H9 (cell line): Measurements from ENCODE around the gene DCUN1D2. TPM values are rescaled to one million over a fixed set of nuclear protein-coding genes. Genes with fewer than 3 reads are reported as not detected.

ENCODE experiments used
- DNase-seq: peaks from one replicate; pipeline ENCODE4 v3.0.0-alpha.2; 2017
- H2AFZ ChIP-seq: one replicate; pipeline ENCODE4 v1.6.1; 2013; ENCODE audit warnings: mild to moderate bottlenecking, low read length, control low read depth, moderate library complexity
- H2AK5ac ChIP-seq: 2 replicates; pipeline ENCODE4 v1.6.1; 2013; ENCODE audit warnings: low read length, control low read depth, mixed read lengths; ENCODE audit not compliant: insufficient read length
- H2BK120ac ChIP-seq: one replicate; pipeline ENCODE4 v1.6.1; 2013; ENCODE audit warnings: low read depth, mild to moderate bottlenecking, low read length, control low read depth, inconsistent platforms; ENCODE audit not compliant: poor library complexity, severe bottlenecking
- H2BK12ac ChIP-seq: 2 replicates; pipeline ENCODE4 v1.6.1; 2013; ENCODE audit warnings: low read length, control low read depth, mixed read lengths, low read depth; ENCODE audit not compliant: insufficient read length
- H2BK15ac ChIP-seq: 2 replicates; pipeline ENCODE4 v1.6.1; 2013; ENCODE audit warnings: low read depth, low read length, control low read depth
- H2BK20ac ChIP-seq: one replicate; pipeline ENCODE4 v1.6.1; 2013; ENCODE audit warnings: low read depth, mild to moderate bottlenecking, low read length, control low read depth, inconsistent platforms; ENCODE audit not compliant: poor library complexity, severe bottlenecking
- H2BK5ac ChIP-seq: 2 replicates; pipeline ENCODE4 v1.6.1; 2013; ENCODE audit warnings: low read length, control low read depth, mixed read lengths; ENCODE audit not compliant: insufficient read length
- H3K14ac ChIP-seq: 2 replicates; pipeline ENCODE4 v1.6.1; 2013; ENCODE audit warnings: low read length, control low read depth; ENCODE audit not compliant: insufficient read depth
- H3K18ac ChIP-seq: 2 replicates; pipeline ENCODE4 v1.6.1; 2013; ENCODE audit warnings: low read depth, mild to moderate bottlenecking, mixed read lengths, low read length, control low read depth; ENCODE audit not compliant: insufficient read length
- H3K23ac ChIP-seq: 2 replicates; pipeline ENCODE4 v1.6.1; 2013; ENCODE audit warnings: low read length, control low read depth, mixed read lengths, low read depth; ENCODE audit not compliant: insufficient read length
- H3K23me2 ChIP-seq: 2 replicates; pipeline ENCODE4 v1.6.1; 2013; ENCODE audit warnings: low read depth, mild to moderate bottlenecking, mixed read lengths, low read length, control low read depth; ENCODE audit not compliant: insufficient read length, poor library complexity, severe bottlenecking
- H3K27ac ChIP-seq: 2 replicates; pipeline ENCODE4 v1.5.1; 2013; ENCODE audit warnings: low read length, control low read depth, mixed read lengths, low read depth; ENCODE audit not compliant: insufficient read length
- H3K27me3 ChIP-seq: 2 replicates; pipeline ENCODE4 v1.6.1; 2013; ENCODE audit warnings: low read length, control low read depth, inconsistent platforms; ENCODE audit not compliant: insufficient read depth
- H3K4ac ChIP-seq: 2 replicates; pipeline ENCODE4 v1.6.1; 2013; ENCODE audit warnings: low read depth, mild to moderate bottlenecking, control low read depth, inconsistent platforms, low read length, moderate library complexity
- H3K4me1 ChIP-seq: 2 replicates; pipeline ENCODE4 v1.6.1; 2013; ENCODE audit warnings: low read length, control low read depth, inconsistent platforms; ENCODE audit not compliant: insufficient read depth
- H3K4me2 ChIP-seq: 2 replicates; pipeline ENCODE4 v1.6.1; 2013; ENCODE audit warnings: low read length, control low read depth, mixed read lengths; ENCODE audit not compliant: insufficient read length, insufficient read depth
- H3K56ac ChIP-seq: 2 replicates; pipeline ENCODE4 v1.6.1; 2013; ENCODE audit warnings: low read depth, mild to moderate bottlenecking, mixed read lengths, low read length, control low read depth; ENCODE audit not compliant: insufficient read length
- H3K79me1 ChIP-seq: 2 replicates; pipeline ENCODE4 v1.6.1; 2013; ENCODE audit warnings: low read depth, mild to moderate bottlenecking, moderate library complexity, low read length, control low read depth, inconsistent platforms; ENCODE audit not compliant: insufficient read depth, poor library complexity, severe bottlenecking
- H3K79me2 ChIP-seq: 2 replicates; pipeline ENCODE4 v1.6.1; 2013; ENCODE audit warnings: low read length, control low read depth, inconsistent platforms; ENCODE audit not compliant: insufficient read depth
- H3K9ac ChIP-seq: 2 replicates; pipeline ENCODE4 v1.6.1; 2013; ENCODE audit warnings: low read length, control low read depth, mixed read lengths; ENCODE audit not compliant: insufficient read length; ENCODE audit errors: extremely low read depth
- H3K9me3 ChIP-seq: one replicate; pipeline ENCODE4 v1.6.1; 2013; ENCODE audit warnings: low read depth, low read length, inconsistent platforms; ENCODE audit not compliant: control insufficient read depth
- H3T11ph ChIP-seq: one replicate; pipeline ENCODE4 v1.6.1; 2013; ENCODE audit warnings: mild to moderate bottlenecking, low read length, control low read depth, inconsistent platforms
- H4K20me1 ChIP-seq: one replicate; pipeline ENCODE4 v1.6.1; 2013; ENCODE audit not compliant: control insufficient read depth, insufficient read length, insufficient read depth
- H4K5ac ChIP-seq: 2 replicates; pipeline ENCODE4 v1.6.1; 2013; ENCODE audit warnings: low read depth, mild to moderate bottlenecking, mixed read lengths, low read length, control low read depth; ENCODE audit not compliant: insufficient read length
- H4K8ac ChIP-seq: replicated peaks from 2 replicates; pipeline ENCODE4 v1.6.1; 2013; ENCODE audit warnings: low read length, control low read depth, mixed read lengths, low read depth; ENCODE audit not compliant: insufficient read length
- H4K91ac ChIP-seq: 2 replicates; pipeline ENCODE4 v1.6.1; 2013; ENCODE audit warnings: low read depth, mild to moderate bottlenecking, moderate library complexity, mixed read lengths, low read length, control low read depth; ENCODE audit not compliant: insufficient read length
- H3K27ac Mint-ChIP-seq, 3 experiments: 2 replicates in 2 of 3; 3 replicates in 1 of 3; pipeline ENCODE4 v1.8.0; 2020 to 2021; ENCODE audit warnings: mixed read lengths in 3 of 3, mild to moderate bottlenecking in 1 of 3, moderate library complexity in 1 of 3
- H3K27me3 Mint-ChIP-seq: 2 replicates; pipeline ENCODE4 v1.8.0; 2021; ENCODE audit warnings: low read depth, mild to moderate bottlenecking, moderate library complexity, mixed read lengths
- H3K36me3 Mint-ChIP-seq, 3 experiments: 2 replicates in 2 of 3; 3 replicates in 1 of 3; pipeline ENCODE4 v1.8.0; 2020 to 2021; ENCODE audit warnings: low read depth in 3 of 3, mixed read lengths in 3 of 3; ENCODE audit not compliant: insufficient read depth in 1 of 3
- H3K4me1 Mint-ChIP-seq, 2 experiments: 2 replicates each; pipeline ENCODE4 v1.8.0; 2020; ENCODE audit warnings: mixed read lengths in 2 of 2
- H3K4me3 Mint-ChIP-seq, 2 experiments: 2 replicates in 1 of 2; 3 replicates in 1 of 2; pipeline ENCODE4 v1.8.0; 2020 to 2021; ENCODE audit warnings: mild to moderate bottlenecking in 2 of 2, mixed read lengths in 2 of 2, moderate library complexity in 1 of 2
- H3K9me3 Mint-ChIP-seq, 2 experiments: 2 replicates in 1 of 2; 3 replicates in 1 of 2; pipeline ENCODE4 v1.8.0; 2020; ENCODE audit warnings: mild to moderate bottlenecking in 2 of 2, mixed read lengths in 2 of 2, moderate library complexity in 1 of 2
- WGBS: extraction: QIAGEN DNeasy Blood & Tissue Kit; methylation state at CpG from one replicate; pipeline ENCODE4 v1.1.7; 2013; ENCODE audit warnings: missing lambda C conversion rate, low lambda C conversion rate, mixed read lengths; ENCODE audit not compliant: insufficient read length; ENCODE audit errors: extremely low coverage; 5-methylcytosine and 5-hydroxymethylcytosine counted together
- total RNA-seq: library from RNA; stranded (reverse); gene quantifications from 2 replicates; pipeline ENCODE4 v1.2.1, GENCODE V29; 2021
- TF ChIP-seq, protein P1 (sequence below): fragments of 200-600 bp; sonication (generic); conservative IDR thresholded peaks from 3 replicates; pipeline ENCODE4 v1.8.0; 2021; ENCODE audit warnings: antibody characterized with exemption, mild to moderate bottlenecking

Gene DCUN1D2
- total RNA-seq, 1 experiment from 2014 or later, result 36.8 TPM

DNA sequence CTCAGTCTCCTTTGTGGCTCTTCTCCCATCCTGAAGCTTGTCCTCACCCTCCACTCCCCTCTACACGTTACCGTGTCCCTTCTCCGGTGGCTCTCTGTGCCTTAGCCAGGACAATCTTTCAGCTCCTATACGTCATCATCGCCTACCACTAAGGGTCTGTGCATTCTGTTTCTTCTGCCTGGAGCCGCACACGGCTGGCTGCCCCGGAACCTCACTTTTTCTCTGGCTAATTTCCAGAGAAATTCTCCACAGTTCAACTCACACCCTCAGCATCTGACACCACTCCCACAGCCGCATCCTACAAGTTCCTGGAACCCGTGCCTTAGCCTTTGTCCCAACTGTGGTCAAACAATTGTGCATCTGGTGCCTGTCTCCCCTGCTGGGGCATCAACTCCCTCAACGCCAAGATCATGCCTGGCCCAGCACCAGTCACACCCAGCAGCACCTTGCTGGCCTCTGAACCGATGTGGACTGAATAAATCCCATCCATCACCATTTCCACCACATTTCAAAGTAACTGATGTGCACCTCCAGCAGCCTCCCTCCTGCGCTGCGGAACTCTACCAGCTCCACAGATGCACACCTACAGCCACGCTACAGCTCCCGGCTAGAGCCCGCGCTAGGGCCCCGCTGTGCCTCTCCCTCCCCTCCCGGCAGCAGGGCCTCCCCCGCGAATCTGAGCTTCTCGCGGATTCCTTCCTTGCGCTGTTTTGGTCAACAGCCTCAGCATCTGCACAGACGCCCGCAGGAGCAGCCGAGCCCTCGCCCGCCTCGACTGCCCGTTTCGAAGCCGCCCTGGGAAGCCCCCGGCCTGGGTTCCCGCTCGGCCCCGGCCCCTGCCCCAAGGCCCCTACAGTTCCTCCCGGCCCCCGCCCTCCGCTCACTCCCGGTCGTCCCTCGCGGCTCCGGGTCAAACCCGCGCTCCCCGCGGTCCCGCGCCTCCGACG lies 689 bp downstream of the DCUN1D2 start:
- no peak overlapping the region for H3K4ac ChIP-seq
- no peak overlapping the region for H3K23ac ChIP-seq
- DNase-seq, result no peak
- Mint-ChIP-seq H3K27ac (peak overlapping the region; percentile 44 to 93 (median 87)), H3K4me1 (peaks cover 68% of the 10 kb centered on the region in 2 experiments), H3K27me3 (no peaks in the 10 kb centered on the region; the same call in 1 of the 2 replicates), H3K9me3 (peaks cover 0 to 2% of the 10 kb centered on the region in 2 experiments; a peak in 3 of 5 replicates), H3K4me3 (peak overlapping the region; percentile 89 to 92), H3K36me3 (peaks cover 4 to 22% (median 17%) of the 10 kb centered on the region in 3 experiments; a peak in 6 of 7 replicates)
- TF ChIP-seq, protein P1, sequence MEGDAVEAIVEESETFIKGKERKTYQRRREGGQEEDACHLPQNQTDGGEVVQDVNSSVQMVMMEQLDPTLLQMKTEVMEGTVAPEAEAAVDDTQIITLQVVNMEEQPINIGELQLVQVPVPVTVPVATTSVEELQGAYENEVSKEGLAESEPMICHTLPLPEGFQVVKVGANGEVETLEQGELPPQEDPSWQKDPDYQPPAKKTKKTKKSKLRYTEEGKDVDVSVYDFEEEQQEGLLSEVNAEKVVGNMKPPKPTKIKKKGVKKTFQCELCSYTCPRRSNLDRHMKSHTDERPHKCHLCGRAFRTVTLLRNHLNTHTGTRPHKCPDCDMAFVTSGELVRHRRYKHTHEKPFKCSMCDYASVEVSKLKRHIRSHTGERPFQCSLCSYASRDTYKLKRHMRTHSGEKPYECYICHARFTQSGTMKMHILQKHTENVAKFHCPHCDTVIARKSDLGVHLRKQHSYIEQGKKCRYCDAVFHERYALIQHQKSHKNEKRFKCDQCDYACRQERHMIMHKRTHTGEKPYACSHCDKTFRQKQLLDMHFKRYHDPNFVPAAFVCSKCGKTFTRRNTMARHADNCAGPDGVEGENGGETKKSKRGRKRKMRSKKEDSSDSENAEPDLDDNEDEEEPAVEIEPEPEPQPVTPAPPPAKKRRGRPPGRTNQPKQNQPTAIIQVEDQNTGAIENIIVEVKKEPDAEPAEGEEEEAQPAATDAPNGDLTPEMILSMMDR, result no peak
- no peaks in the 10 kb centered on the region for H3K27me3 ChIP-seq
- peaks cover 37% of the 10 kb centered on the region; the same call in 1 of the 2 replicates for H3K79me2 ChIP-seq
- H3K9ac ChIP-seq, result peak overlapping the region; percentile 76
- H2BK5ac ChIP-seq, result no peak overlapping the region
- H4K91ac ChIP-seq, result no peak overlapping the region
- H2BK12ac ChIP-seq, result no peak overlapping the region
- no peak overlapping the region for H3K27ac ChIP-seq
- H2BK120ac ChIP-seq, result no peak overlapping the region
- H2AK5ac ChIP-seq, result no peak overlapping the region
- no peak overlapping the region for H4K8ac ChIP-seq
- no peak overlapping the region for H4K5ac ChIP-seq
- H3K4me2 ChIP-seq, result peak overlapping the region; percentile 75
- H3K23me2 ChIP-seq, result peaks cover 17% of the 10 kb centered on the region
- H3K18ac ChIP-seq, result peak overlapping the region; percentile 27
- peaks cover 4% of the 10 kb centered on the region for H3K79me1 ChIP-seq
- no CpG with 5 or more reads among the region's 54 CpGs for WGBS
- H3K9me3 ChIP-seq, result no peaks in the 10 kb centered on the region
- peak overlapping the region; percentile 32 for H3K14ac ChIP-seq
- H3K56ac ChIP-seq, result no peak overlapping the region
- no peak overlapping the region for H2AFZ ChIP-seq
- H4K20me1 ChIP-seq, result no peaks in the 10 kb centered on the region
- no peak overlapping the region for H3T11ph ChIP-seq
- H2BK20ac ChIP-seq, result no peak overlapping the region
- H2BK15ac ChIP-seq, result no peak overlapping the region
- peaks cover 6% of the 10 kb centered on the region; the same call in 1 of the 2 replicates for H3K4me1 ChIP-seq
